A549 (cell line): ENCODE results near the gene PRKCE.

ENCODE experiments used
- BHLHE40 ChIP-seq: IDR thresholded peaks from 2 replicates; pipeline ENCODE4 v1.6.1; 2012; ENCODE audit warnings: low read depth, low read length, inconsistent platforms
- CBX8 ChIP-seq: fragments of 200-600 bp; sonication (generic); IDR thresholded peaks from 2 replicates; pipeline ENCODE4 v1.6.1; 2016
- CTCF ChIP-seq: fragments of >200 bp; sonication (Bioruptor Twin); formaldehyde crosslinking; IDR thresholded peaks from 3 replicates; pipeline ENCODE4 v1.5.1; 2016
- JUNB ChIP-seq: fragments of >200 bp; sonication (Bioruptor Twin); formaldehyde crosslinking; IDR thresholded peaks from 2 replicates; pipeline ENCODE4 v1.6.1; 2016
- NPAS2 ChIP-seq: fragments of 250-450 bp; sonication (Bioruptor Pico); IDR thresholded peaks from 2 replicates; pipeline ENCODE4 v1.8.0; 2022; ENCODE audit warnings: mild to moderate bottlenecking, moderate library complexity, borderline replicate concordance
- PHF8 ChIP-seq: fragments of 200-600 bp; sonication (generic); IDR thresholded peaks from 2 replicates; pipeline ENCODE4 v1.6.1; 2016; ENCODE audit warnings: low read depth, mild to moderate bottlenecking, antibody characterized with exemption, moderate library complexity, borderline replicate concordance
- POLR2A ChIP-seq: IDR thresholded peaks from 2 replicates; pipeline ENCODE4 v1.6.1; 2012; ENCODE audit warnings: mild to moderate bottlenecking, low read length
- REST ChIP-seq: fragments of 200-600 bp; sonication (generic); IDR thresholded peaks from 2 replicates; pipeline ENCODE4 v1.6.1; 2016; ENCODE audit warnings: antibody characterized with exemption, mild to moderate bottlenecking, moderate library complexity
- SMC3 ChIP-seq: fragments of >200 bp; sonication (Bioruptor Twin); formaldehyde crosslinking; IDR thresholded peaks from 3 replicates; pipeline ENCODE4 v1.6.1; 2018; ENCODE audit warnings: inconsistent platforms

- TF ChIP-seq POLR2A = no peak
- no peak for TF ChIP-seq BHLHE40
- no peak for TF ChIP-seq NPAS2 (CRISPR knock-in tag)
- no peak for TF ChIP-seq CBX8
- no peak for TF ChIP-seq CTCF
- TF ChIP-seq REST = no peak
- TF ChIP-seq PHF8 = no peak
- no peak for TF ChIP-seq JUNB
- no peak for TF ChIP-seq SMC3
These were observed 205.8 kb downstream of the PRKCE start for GRCh38 chr2:45857275-45857609.
